CD4-positive, alpha-beta T cell (primary cell): Measurements from ENCODE around the gene NPRL2. TPM values are rescaled to one million over a fixed set of nuclear protein-coding genes. Genes with fewer than 3 reads are reported as not detected.

Experiments
- ATAC-seq: fragments of 200-7000 bp; cut with Tn5 transposase; one replicate; pipeline ENCODE4 v1.10.0; 2022; ENCODE audit warnings: mild to moderate bottlenecking; ENCODE audit not compliant: poor library complexity
- CTCF ChIA-PET: fragments of 350-600 bp; sonication (Branson Sonifier 250); formaldehyde crosslinking; loops from one replicate; lab custom pipeline; 2021; ENCODE audit warnings: antibody characterized with exemption, inconsistent platforms; lab: Charles Lee
- POLR2A ChIA-PET: fragments of 350-600 bp; sonication (Branson Sonifier 250); formaldehyde crosslinking; loops from one replicate; lab custom pipeline; 2021; ENCODE audit warnings: antibody characterized with exemption, inconsistent platforms; lab: Charles Lee
- DNase-seq, 14 experiments: peaks; one replicate each; pipeline ENCODE4 v3.0.0-alpha.2; 2013 to 2020; ENCODE audit warnings: mixed read lengths in 2 of 14
- H3K27ac ChIP-seq, 2 donors: one replicate each; pipeline versions ENCODE4 v1.5.1 to v1.7.0; 2013; ENCODE audit warnings: low read length in 2 of 2, low read depth in 1 of 2, mild to moderate bottlenecking in 1 of 2
- H3K27me3 ChIP-seq, 2 experiments: 1 replicate in 1 of 2; 2 replicates in 1 of 2; pipeline versions ENCODE4 v1.6.1 to v1.7.0; 2013; ENCODE audit warnings: low read length in 2 of 2, control low read depth in 1 of 2, mild to moderate bottlenecking in 1 of 2, moderate library complexity in 1 of 2; ENCODE audit not compliant: insufficient read depth in 2 of 2, control insufficient read depth in 1 of 2
- H3K36me3 ChIP-seq: one replicate; pipeline ENCODE4 v1.6.1; 2013; ENCODE audit warnings: low read length, control low read depth; ENCODE audit not compliant: insufficient read depth
- H3K4me1 ChIP-seq: one replicate; pipeline ENCODE4 v1.6.1; 2013; ENCODE audit warnings: low read length, control low read depth; ENCODE audit not compliant: insufficient read depth
- H3K4me3 ChIP-seq: one replicate; pipeline ENCODE4 v1.5.1; 2013; ENCODE audit warnings: mild to moderate bottlenecking, low read length, moderate library complexity
- H3K9me3 ChIP-seq, 2 experiments: 1 replicate in 1 of 2; 2 replicates in 1 of 2; pipeline versions ENCODE4 v1.6.1 to v1.7.0; 2013; ENCODE audit warnings: low read length in 2 of 2, mild to moderate bottlenecking in 2 of 2, control low read depth in 1 of 2, moderate library complexity in 1 of 2; ENCODE audit not compliant: control insufficient read depth in 1 of 2, insufficient read depth in 1 of 2
- H3K27ac Mint-ChIP-seq: one replicate; pipeline ENCODE4 v1.8.0; 2020; ENCODE audit warnings: mixed read lengths
- H3K27me3 Mint-ChIP-seq: one replicate; pipeline ENCODE4 v1.8.0; 2021; ENCODE audit warnings: mixed read lengths
- H3K36me3 Mint-ChIP-seq: one replicate; pipeline ENCODE4 v1.8.0; 2021; ENCODE audit warnings: low read depth, mixed read lengths
- H3K4me1 Mint-ChIP-seq: one replicate; pipeline ENCODE4 v1.8.0; 2021; ENCODE audit warnings: low read depth, mixed read lengths
- H3K4me3 Mint-ChIP-seq: one replicate; pipeline ENCODE4 v1.8.0; 2020; ENCODE audit warnings: mild to moderate bottlenecking, mixed read lengths
- H3K9me3 Mint-ChIP-seq: one replicate; pipeline ENCODE4 v1.8.0; 2020; ENCODE audit warnings: mixed read lengths
- CTCF ChIP-seq: fragments of 200-600 bp; IDR thresholded peaks from one replicate; pipeline ENCODE4 v1.8.0; 2022; ENCODE audit warnings: antibody characterized with exemption, mild to moderate bottlenecking
- intact Hi-C, 2 experiments: fragments of 100-400 bp; cut with DNase I in 1 of 2; cut with micrococcal nuclease in 1 of 2; formaldehyde crosslinking; loops; one replicate each; pipeline versions ENCODE4 v1.15.1 to v1.9.0; 2023 to 2025; cut with DNase I, micrococcal nuclease
- total RNA-seq, 174 experiments: library from RNA in 2 of 174; stranded (reverse) in 2 of 174; gene quantifications; one replicate each; pipeline ENCODE4 v1.2.3 and lab custom pipeline; 2021 to 2026

The NPRL2 gene
- total RNA-seq, 2 experiments from 2014 or later, result 29.4 to 33.2 TPM

DNA sequence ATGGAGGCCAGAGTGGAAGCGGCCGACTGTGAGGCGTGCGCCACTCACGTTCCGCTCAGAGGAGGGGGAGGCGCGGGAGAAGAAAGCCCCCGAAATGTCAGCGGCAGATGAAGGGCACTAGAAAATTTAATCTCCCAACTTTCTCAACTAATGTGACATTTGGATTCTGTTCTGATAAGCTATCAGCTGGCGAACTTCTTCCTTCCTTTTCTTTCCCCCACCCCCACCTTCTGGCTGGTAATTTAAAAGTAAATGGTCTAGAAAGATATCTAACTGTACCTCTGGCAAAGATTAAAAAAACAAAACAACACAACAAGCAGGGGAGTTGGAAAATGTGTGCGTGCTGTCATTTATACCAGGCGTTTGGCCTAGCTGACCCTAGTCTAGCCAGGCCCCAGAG, 35.2 kb upstream of the NPRL2 start:
- Mint-ChIP-seq H3K27me3 (no peaks in the 10 kb centered on the region), H3K36me3 (no peaks in the 10 kb centered on the region), H3K9me3 (no peaks in the 10 kb centered on the region), H3K4me3 (no peak overlapping the region), H3K27ac (no peak overlapping the region), H3K4me1 (no peaks in the 10 kb centered on the region)
- no peaks in the 10 kb centered on the region for H3K9me3 ChIP-seq
- intact Hi-C loops, result no loop called here
- no peak overlapping the region for H3K4me3 ChIP-seq
- H3K27ac ChIP-seq, result no peak overlapping the region
- no peaks in the 10 kb centered on the region for H3K36me3 ChIP-seq
- DNase-seq, result no peak
- ChIA-PET POLR2A (no interaction called here), CTCF (no interaction called here)
- ATAC-seq, result no peak
- no peaks in the 10 kb centered on the region for H3K27me3 ChIP-seq
- no peak for TF ChIP-seq CTCF
- H3K4me1 ChIP-seq, result no peaks in the 10 kb centered on the region

DNA sequence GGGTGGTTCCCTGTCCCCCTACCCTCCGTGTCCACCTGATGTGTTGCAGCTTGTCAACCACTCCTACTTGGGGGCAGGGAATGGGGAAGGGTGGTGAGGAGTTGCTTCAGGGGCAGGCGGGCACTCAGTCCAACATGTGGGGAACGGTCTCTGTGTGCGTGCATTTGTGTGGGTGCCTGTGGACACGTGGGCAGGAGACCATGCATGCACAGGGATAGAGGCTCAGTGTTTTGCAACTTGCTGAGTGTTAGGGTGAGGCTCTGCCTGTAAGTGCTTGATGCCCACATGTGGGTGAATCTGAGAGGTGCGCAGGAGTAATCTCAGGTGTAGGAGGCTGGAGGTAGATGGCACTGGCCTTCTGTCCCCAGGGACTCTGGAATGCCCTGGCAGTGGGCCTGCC, 33.2 kb upstream of the NPRL2 start:
- no peak overlapping the region for H3K4me3 ChIP-seq
- CTCF ChIA-PET, result no interaction called here
- no peaks in the 10 kb centered on the region for H3K4me1 ChIP-seq
- H3K27me3 Mint-ChIP-seq, result no peaks in the 10 kb centered on the region
- H3K36me3 ChIP-seq, result no peaks in the 10 kb centered on the region
- no peaks in the 10 kb centered on the region for H3K36me3 Mint-ChIP-seq
- no peak overlapping the region for H3K4me3 Mint-ChIP-seq
- no peak overlapping the region for H3K27ac ChIP-seq
- DNase-seq (no peak), ATAC-seq (no peak)
- no peak for TF ChIP-seq CTCF
- POLR2A ChIA-PET, result no interaction called here
- H3K4me1 Mint-ChIP-seq, result no peaks in the 10 kb centered on the region
- H3K9me3 Mint-ChIP-seq, result no peaks in the 10 kb centered on the region
- H3K9me3 ChIP-seq, result no peaks in the 10 kb centered on the region
- no peak overlapping the region for H3K27ac Mint-ChIP-seq
- intact Hi-C loops, result no loop called here
- H3K27me3 ChIP-seq, result no peaks in the 10 kb centered on the region

GRCh38 chr3:50382722-50383121, 32.1 kb upstream of the NPRL2 start:
- Mint-ChIP-seq H3K4me3 (no peak overlapping the region), H3K27me3 (no peaks in the 10 kb centered on the region), H3K9me3 (no peaks in the 10 kb centered on the region), H3K4me1 (no peaks in the 10 kb centered on the region), H3K27ac (no peak overlapping the region), H3K36me3 (no peaks in the 10 kb centered on the region)
- intact Hi-C loops, result no loop called here
- H3K4me1 ChIP-seq, result no peaks in the 10 kb centered on the region
- no peak overlapping the region for H3K4me3 ChIP-seq
- ATAC-seq (no peak), DNase-seq (no peak)
- no peak for TF ChIP-seq CTCF
- ChIA-PET POLR2A (no interaction called here), CTCF (no interaction called here)
- no peak overlapping the region for H3K27ac ChIP-seq
- H3K36me3 ChIP-seq, result no peaks in the 10 kb centered on the region
- no peaks in the 10 kb centered on the region for H3K27me3 ChIP-seq
- no peaks in the 10 kb centered on the region for H3K9me3 ChIP-seq
